Measurements from ENCODE around the gene OR2H1.

OR2H1 gene

GRCh38 chr6:29502181-29502580, 45.2 kb downstream of the OR2H1 start:
- Histone ChIP-seq H3K36me3 (ENCODE audit: insufficient read depth, low read length) (no peaks in the 10 kb centered on the region), H3K4me3 (ENCODE audit: low read depth, low read length, poor library complexity, severe bottlenecking) (no peak overlapping the region), H3K4me1 (ENCODE audit: insufficient read depth, low read length, severe bottlenecking) (no peaks in the 10 kb centered on the region), H3K4me2 (ENCODE audit: low read length) (no peak overlapping the region), H3K27me3 (ENCODE audit: insufficient read depth, low read length) (no peaks in the 10 kb centered on the region), H3F3A (ENCODE audit: insufficient read depth, low read length) (no peaks in the 10 kb centered on the region), H3K27ac (ENCODE audit: low read depth, low read length, poor library complexity, severe bottlenecking) (no peak overlapping the region), H3K79me2 (ENCODE audit: insufficient read depth, low read length) (no peaks in the 10 kb centered on the region), H4K20me1 (ENCODE audit: insufficient read depth, low read length) (no peaks in the 10 kb centered on the region), H2AFZ (ENCODE audit: low read length) (no peak overlapping the region), H3K9me3 (ENCODE audit: low read length) (no peaks in the 10 kb centered on the region), H3K9ac (ENCODE audit: low read length) (no peak overlapping the region), H3K9me2 (ENCODE audit: low read depth, low read length) (no peaks in the 10 kb centered on the region)
- TF ChIP-seq CTCF (IDR thresholded peaks at IDR 0.05; ENCODE audit: low read length) (no peak), EZH2 (IDR thresholded peaks at IDR 0.05; ENCODE audit: borderline replicate concordance, low read length) (no peak)

GRCh38 chr6:29502597-29502996, 45.6 kb downstream of the OR2H1 start:
- TF ChIP-seq EZH2 (IDR thresholded peaks at IDR 0.05; ENCODE audit: borderline replicate concordance, low read length) (no peak), CTCF (IDR thresholded peaks at IDR 0.05; ENCODE audit: low read length) (no peak)
- H3F3A ChIP-seq (ENCODE audit: insufficient read depth, low read length): no peaks in the 10 kb centered on the region
- no peaks in the 10 kb centered on the region for H3K36me3 ChIP-seq (ENCODE audit: insufficient read depth, low read length)
- no peaks in the 10 kb centered on the region for H3K9me2 ChIP-seq (ENCODE audit: low read depth, low read length)
- no peak overlapping the region for H3K9ac ChIP-seq (ENCODE audit: low read length)
- no peak overlapping the region for H2AFZ ChIP-seq (ENCODE audit: low read length)
- H3K4me3 ChIP-seq (ENCODE audit: low read depth, low read length, poor library complexity, severe bottlenecking): no peak overlapping the region
- H3K4me1 ChIP-seq (ENCODE audit: insufficient read depth, low read length, severe bottlenecking): no peaks in the 10 kb centered on the region
- no peaks in the 10 kb centered on the region for H3K79me2 ChIP-seq (ENCODE audit: insufficient read depth, low read length)
- no peak overlapping the region for H3K4me2 ChIP-seq (ENCODE audit: low read length)
- no peaks in the 10 kb centered on the region for H3K27me3 ChIP-seq (ENCODE audit: insufficient read depth, low read length)
- H4K20me1 ChIP-seq (ENCODE audit: insufficient read depth, low read length): no peaks in the 10 kb centered on the region
- no peak overlapping the region for H3K27ac ChIP-seq (ENCODE audit: low read depth, low read length, poor library complexity, severe bottlenecking)
- H3K9me3 ChIP-seq (ENCODE audit: low read length): no peaks in the 10 kb centered on the region

GRCh38 chr6:29504961-29505360, 48.0 kb downstream of the OR2H1 start:
- H3K27ac ChIP-seq (ENCODE audit: low read depth, low read length, poor library complexity, severe bottlenecking): no peak overlapping the region
- no peaks in the 10 kb centered on the region for H3K36me3 ChIP-seq (ENCODE audit: insufficient read depth, low read length)
- no peak overlapping the region for H3K4me3 ChIP-seq (ENCODE audit: low read depth, low read length, poor library complexity, severe bottlenecking)
- H4K20me1 ChIP-seq (ENCODE audit: insufficient read depth, low read length): no peaks in the 10 kb centered on the region
- no peaks in the 10 kb centered on the region for H3F3A ChIP-seq (ENCODE audit: insufficient read depth, low read length)
- H3K79me2 ChIP-seq (ENCODE audit: insufficient read depth, low read length): no peaks in the 10 kb centered on the region
- H2AFZ ChIP-seq (ENCODE audit: low read length): no peak overlapping the region
- H3K9me3 ChIP-seq (ENCODE audit: low read length): no peaks in the 10 kb centered on the region
- H3K27me3 ChIP-seq (ENCODE audit: insufficient read depth, low read length): no peaks in the 10 kb centered on the region
- H3K9ac ChIP-seq (ENCODE audit: low read length): no peak overlapping the region
- no peaks in the 10 kb centered on the region for H3K4me1 ChIP-seq (ENCODE audit: insufficient read depth, low read length, severe bottlenecking)
- TF ChIP-seq EZH2 (IDR thresholded peaks at IDR 0.05; ENCODE audit: borderline replicate concordance, low read length): no peak
- no peak for TF ChIP-seq CTCF (IDR thresholded peaks at IDR 0.05; ENCODE audit: low read length)
- H3K9me2 ChIP-seq (ENCODE audit: low read depth, low read length): no peaks in the 10 kb centered on the region
- no peak overlapping the region for H3K4me2 ChIP-seq (ENCODE audit: low read length)
